HUES64 (cell line): ENCODE data around the gene SMARCD3.

Source experiments
- H3K27ac ChIP-seq: 2 replicates; pipeline ENCODE4 v1.7.0; 2013; ENCODE audit warnings: low read depth, low read length, inconsistent platforms
- H3K27me3 ChIP-seq: 2 replicates; pipeline ENCODE4 v1.6.1; 2013; ENCODE audit warnings: mild to moderate bottlenecking, low read length; ENCODE audit not compliant: insufficient read depth
- H3K36me3 ChIP-seq: 2 replicates; pipeline ENCODE4 v1.6.1; 2013; ENCODE audit warnings: mild to moderate bottlenecking, low read length; ENCODE audit not compliant: insufficient read depth
- H3K4me1 ChIP-seq: 2 replicates; pipeline ENCODE4 v1.6.1; 2013; ENCODE audit warnings: mild to moderate bottlenecking, low read length, moderate library complexity; ENCODE audit not compliant: insufficient read depth
- H3K4me3 ChIP-seq: 2 replicates; pipeline ENCODE4 v1.5.1; 2013; ENCODE audit warnings: mild to moderate bottlenecking, low read length, moderate library complexity
- H3K9ac ChIP-seq: 2 replicates; pipeline ENCODE4 v1.6.1; 2013; ENCODE audit warnings: mild to moderate bottlenecking, low read depth, low read length
- H3K9me3 ChIP-seq: 2 replicates; pipeline ENCODE4 v1.6.1; 2013; ENCODE audit warnings: low read depth, low read length; ENCODE audit not compliant: insufficient read depth
- WGBS: fragments of 150-250, 120-280 bp; methylation state at CpG from one replicate; pipeline ENCODE4 v1.1.7; 2013; ENCODE audit warnings: missing lambda C conversion rate; 5-methylcytosine and 5-hydroxymethylcytosine counted together

Gene SMARCD3

DNA sequence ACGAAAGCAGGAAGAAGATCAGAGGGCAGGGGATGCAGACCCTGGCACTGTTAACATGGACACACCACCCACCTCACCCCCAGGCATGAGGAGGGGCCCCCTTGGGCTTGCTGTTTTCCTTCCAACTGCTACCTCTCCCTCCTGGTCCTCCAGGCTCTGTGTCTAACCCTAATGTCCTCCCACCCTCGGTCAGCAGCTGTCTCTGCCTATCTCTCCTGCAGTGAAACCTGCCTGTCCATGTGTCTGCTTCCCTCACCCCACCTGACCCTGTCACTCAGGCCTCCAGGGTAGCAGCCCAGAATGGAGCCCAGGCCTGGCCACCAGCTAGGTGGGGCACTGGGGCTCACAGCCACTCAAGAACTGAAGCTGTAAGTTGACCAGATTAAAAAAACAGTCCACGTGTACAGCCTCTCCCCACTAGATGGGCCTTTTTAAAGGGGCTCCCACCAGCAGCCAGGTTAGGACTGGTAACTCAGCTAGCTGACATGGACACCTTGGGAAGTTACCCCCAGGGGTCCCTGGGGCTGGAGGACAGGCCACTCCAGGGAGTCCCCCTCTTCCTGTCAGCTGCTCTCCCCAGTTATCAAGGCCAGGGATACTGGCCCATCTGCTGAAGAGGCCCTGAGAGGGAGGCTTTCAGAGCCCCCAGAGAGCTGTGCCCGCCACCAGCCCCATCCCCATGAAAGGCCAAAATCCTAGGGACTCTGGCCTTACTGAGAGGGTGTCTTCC is 1.5 kb downstream of the SMARCD3 start:
- Histone ChIP-seq H3K27me3 (peaks cover 77% of the 10 kb centered on the region), H3K4me3 (no peak overlapping the region), H3K27ac (no peak overlapping the region), H3K9ac (no peak overlapping the region), H3K9me3 (no peaks in the 10 kb centered on the region), H3K4me1 (peaks cover 42% of the 10 kb centered on the region), H3K36me3 (no peaks in the 10 kb centered on the region)
- 47% methylated on average over 4 of the region's 4 CpGs for WGBS

DNA sequence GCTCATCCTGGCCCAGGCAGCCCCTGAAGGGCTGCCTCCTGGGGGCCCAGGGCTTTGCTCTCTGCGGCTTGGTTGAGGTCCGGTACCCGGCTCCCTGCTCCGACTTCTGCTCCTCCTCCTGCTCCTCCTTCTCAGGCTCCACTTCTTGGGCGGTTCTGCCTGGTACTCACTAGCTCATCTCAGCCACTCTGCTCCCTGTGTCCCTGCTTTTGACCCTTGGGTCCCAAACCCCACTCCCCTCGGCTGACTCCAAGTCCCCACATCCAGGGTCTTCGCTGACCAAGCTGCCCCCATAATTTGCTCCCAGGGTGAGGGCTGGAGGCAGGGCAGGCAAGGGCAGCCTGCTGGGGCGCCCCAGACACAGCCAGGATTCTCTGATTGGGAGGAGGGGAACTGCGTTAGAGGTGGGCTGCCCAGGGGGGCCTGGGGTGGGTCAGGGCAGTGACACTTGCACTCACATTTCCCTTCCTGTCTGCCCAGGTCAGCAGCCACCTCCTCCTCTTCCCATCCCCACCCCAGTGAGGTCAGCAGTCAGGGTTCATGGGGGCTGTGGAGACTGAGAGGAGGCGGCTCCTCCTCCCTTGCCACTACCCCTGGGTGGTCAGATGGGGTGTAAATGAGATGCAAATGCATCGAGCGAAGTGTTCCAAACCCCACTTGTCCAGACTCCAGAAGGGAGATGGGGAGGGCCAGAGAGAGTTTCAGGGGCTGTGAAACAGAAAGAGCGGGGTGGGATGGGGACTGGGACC is 2.2 kb downstream of the SMARCD3 start:
- Histone ChIP-seq H3K27ac (no peak overlapping the region), H3K36me3 (no peaks in the 10 kb centered on the region), H3K27me3 (peaks cover 75% of the 10 kb centered on the region), H3K4me3 (peak overlapping the region; percentile 52; the same call in 1 of the 2 replicates), H3K9me3 (no peaks in the 10 kb centered on the region), H3K9ac (no peak overlapping the region), H3K4me1 (peaks cover 42% of the 10 kb centered on the region)
- 22% methylated on average over 12 of the region's 13 CpGs for WGBS

GRCh38 chr7:151245360-151246101 is 3.0 kb downstream of the SMARCD3 start:
- Histone ChIP-seq H3K36me3 (peaks cover 3% of the 10 kb centered on the region; the same call in 1 of the 2 replicates), H3K9me3 (no peaks in the 10 kb centered on the region), H3K4me1 (peaks cover 37% of the 10 kb centered on the region), H3K9ac (no peak overlapping the region), H3K4me3 (peak overlapping the region; percentile 52), H3K27ac (no peak overlapping the region), H3K27me3 (peaks cover 68% of the 10 kb centered on the region)
- 2% methylated on average over 60 of the region's 60 CpGs for WGBS

GRCh38 chr7:151244841-151245346 is 3.6 kb downstream of the SMARCD3 start:
- Histone ChIP-seq H3K36me3 (peaks cover 3% of the 10 kb centered on the region; the same call in 1 of the 2 replicates), H3K4me1 (peaks cover 34% of the 10 kb centered on the region), H3K27me3 (peaks cover 61% of the 10 kb centered on the region), H3K4me3 (peak overlapping the region; percentile 52), H3K9me3 (no peaks in the 10 kb centered on the region), H3K9ac (no peak overlapping the region), H3K27ac (no peak overlapping the region)
- 5% methylated on average over 13 of the region's 15 CpGs for WGBS

DNA sequence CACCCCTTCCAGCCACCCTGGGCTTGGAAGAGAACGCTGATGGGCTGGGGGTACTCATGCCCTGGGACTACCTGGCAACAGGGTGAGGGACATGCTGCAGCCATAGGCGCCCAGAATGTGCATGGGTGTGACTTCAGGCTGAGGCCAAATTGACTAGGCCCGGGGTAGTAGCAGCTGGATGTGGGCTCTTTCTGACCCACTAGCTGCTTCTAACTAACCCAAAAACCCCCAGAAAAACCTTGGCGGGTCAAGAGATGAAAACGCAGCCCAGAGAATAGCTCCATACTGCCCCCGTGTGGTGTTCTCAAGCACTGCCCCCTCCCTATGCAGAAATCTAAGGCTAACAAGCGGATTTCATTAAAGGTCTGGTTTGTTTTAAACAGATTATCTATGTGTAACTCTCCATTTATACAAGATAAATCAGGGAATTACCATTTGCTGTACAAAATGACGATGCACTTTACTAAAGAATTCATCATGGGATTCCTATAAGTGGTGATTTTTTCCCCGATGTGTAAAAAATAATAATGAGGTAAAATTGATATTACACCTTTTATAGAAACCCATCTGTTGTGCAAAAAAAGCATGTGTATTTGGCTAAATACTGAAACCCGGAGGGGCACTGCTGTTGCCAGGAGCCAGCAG is 4.2 kb downstream of the SMARCD3 start:
- Histone ChIP-seq H3K36me3 (peaks cover 6% of the 10 kb centered on the region; the same call in 1 of the 2 replicates), H3K27ac (no peak overlapping the region), H3K9ac (no peak overlapping the region), H3K4me1 (peaks cover 31% of the 10 kb centered on the region), H3K9me3 (no peaks in the 10 kb centered on the region), H3K27me3 (peaks cover 55% of the 10 kb centered on the region), H3K4me3 (no peak overlapping the region; the same call in 1 of the 2 replicates)
- 28% methylated on average over 7 of the region's 10 CpGs for WGBS

DNA sequence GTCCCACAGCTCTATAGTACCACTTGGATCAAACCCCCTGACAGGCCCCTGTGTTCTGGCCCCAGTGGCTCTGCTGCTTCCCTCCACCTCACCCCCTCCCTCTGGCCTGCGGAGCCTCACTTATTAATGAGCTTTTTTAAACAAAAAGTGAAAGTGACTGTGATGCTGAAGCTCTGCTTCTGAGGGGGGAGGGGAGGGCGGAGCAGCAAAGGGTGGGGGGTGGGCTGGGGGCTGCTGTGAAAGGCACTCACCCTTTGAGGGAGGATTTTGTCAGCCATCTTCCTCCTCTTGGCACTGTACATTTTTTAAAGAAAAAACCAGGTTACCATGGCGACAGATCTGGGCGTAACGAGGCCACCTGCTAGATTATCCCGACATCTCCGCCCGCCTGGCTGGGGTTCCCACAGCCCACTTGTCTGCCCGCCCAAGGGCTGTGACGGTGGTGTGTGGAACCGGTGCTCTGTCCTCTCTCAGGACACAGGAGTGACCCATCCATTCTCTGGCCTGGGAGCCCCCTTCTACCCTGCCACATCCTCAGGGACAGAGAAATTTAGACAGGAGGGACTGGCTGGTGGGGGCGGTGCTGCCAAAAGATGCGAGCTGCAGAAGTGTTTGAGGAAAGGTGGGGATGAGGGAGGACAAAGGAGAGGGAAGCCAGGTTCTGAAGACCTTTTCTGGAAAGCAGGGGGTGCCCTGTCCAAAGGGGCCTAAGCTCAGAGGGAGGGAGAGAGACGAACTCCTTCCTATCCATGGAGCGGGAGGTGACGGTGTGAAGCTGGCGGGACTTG is 4.9 kb downstream of the SMARCD3 start:
- WGBS = 42% methylated on average over 15 of the region's 17 CpGs
- H3K4me3 ChIP-seq = no peak overlapping the region; the same call in 1 of the 2 replicates
- no peak overlapping the region for H3K9ac ChIP-seq
- H3K27ac ChIP-seq = no peak overlapping the region
- no peaks in the 10 kb centered on the region for H3K9me3 ChIP-seq
- H3K36me3 ChIP-seq = peaks cover 11% of the 10 kb centered on the region; the same call in 1 of the 2 replicates
- peaks cover 31% of the 10 kb centered on the region for H3K4me1 ChIP-seq
- H3K27me3 ChIP-seq = peaks cover 48% of the 10 kb centered on the region

GRCh38 chr7:151243045-151243349 is 5.5 kb downstream of the SMARCD3 start:
- peaks cover 42% of the 10 kb centered on the region for H3K27me3 ChIP-seq
- H3K36me3 ChIP-seq = peaks cover 16% of the 10 kb centered on the region
- WGBS = 38% methylated on average over 2 of the region's 2 CpGs
- peaks cover 31% of the 10 kb centered on the region for H3K4me1 ChIP-seq
- H3K9ac ChIP-seq = no peak overlapping the region
- no peak overlapping the region for H3K27ac ChIP-seq
- no peak overlapping the region for H3K4me3 ChIP-seq
- no peaks in the 10 kb centered on the region for H3K9me3 ChIP-seq

- WGBS = 82% methylated on average over 20 of the region's 20 CpGs
- H3K9ac ChIP-seq = no peak overlapping the region
- H3K4me3 ChIP-seq = no peak overlapping the region
- H3K36me3 ChIP-seq = peaks cover 22% of the 10 kb centered on the region
- no peaks in the 10 kb centered on the region for H3K9me3 ChIP-seq
- no peak overlapping the region for H3K27ac ChIP-seq
- H3K27me3 ChIP-seq = peaks cover 36% of the 10 kb centered on the region
- peaks cover 27% of the 10 kb centered on the region for H3K4me1 ChIP-seq
Measured at GRCh38 chr7:151242159-151243044, 6.1 kb downstream of the SMARCD3 start.

- peaks cover 20% of the 10 kb centered on the region for H3K4me1 ChIP-seq
- peaks cover 30% of the 10 kb centered on the region for H3K27me3 ChIP-seq
- H3K27ac ChIP-seq = no peak overlapping the region
- H3K4me3 ChIP-seq = no peak overlapping the region
- H3K9ac ChIP-seq = no peak overlapping the region
- H3K9me3 ChIP-seq = no peaks in the 10 kb centered on the region
- WGBS = 94% methylated on average over 9 of the region's 9 CpGs
- peaks cover 29% of the 10 kb centered on the region for H3K36me3 ChIP-seq
Measured at GRCh38 chr7:151241755-151242096, 6.8 kb downstream of the SMARCD3 start.
